Measurements from ENCODE around the gene FOXL3. TPM values are rescaled to one million over a fixed set of nuclear protein-coding genes. Genes with fewer than 3 reads are reported as not detected.
A peak's percentile ranks its signal among the peaks of the same experiment; 100 is the strongest.
"Not testable (repeated sequence)": the region's sequence is repeated elsewhere in the genome, so short reads cannot be mapped to it uniquely, and the experiment has no call there.

FOXL3 gene
- total RNA-seq, 1 donor = not detected

- peak; percentile 7 for DNase-seq (ENCODE audit: low read depth)
- TF ChIP-seq, protein P1, sequence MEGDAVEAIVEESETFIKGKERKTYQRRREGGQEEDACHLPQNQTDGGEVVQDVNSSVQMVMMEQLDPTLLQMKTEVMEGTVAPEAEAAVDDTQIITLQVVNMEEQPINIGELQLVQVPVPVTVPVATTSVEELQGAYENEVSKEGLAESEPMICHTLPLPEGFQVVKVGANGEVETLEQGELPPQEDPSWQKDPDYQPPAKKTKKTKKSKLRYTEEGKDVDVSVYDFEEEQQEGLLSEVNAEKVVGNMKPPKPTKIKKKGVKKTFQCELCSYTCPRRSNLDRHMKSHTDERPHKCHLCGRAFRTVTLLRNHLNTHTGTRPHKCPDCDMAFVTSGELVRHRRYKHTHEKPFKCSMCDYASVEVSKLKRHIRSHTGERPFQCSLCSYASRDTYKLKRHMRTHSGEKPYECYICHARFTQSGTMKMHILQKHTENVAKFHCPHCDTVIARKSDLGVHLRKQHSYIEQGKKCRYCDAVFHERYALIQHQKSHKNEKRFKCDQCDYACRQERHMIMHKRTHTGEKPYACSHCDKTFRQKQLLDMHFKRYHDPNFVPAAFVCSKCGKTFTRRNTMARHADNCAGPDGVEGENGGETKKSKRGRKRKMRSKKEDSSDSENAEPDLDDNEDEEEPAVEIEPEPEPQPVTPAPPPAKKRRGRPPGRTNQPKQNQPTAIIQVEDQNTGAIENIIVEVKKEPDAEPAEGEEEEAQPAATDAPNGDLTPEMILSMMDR (IDR thresholded peaks at IDR 0.05; ENCODE audit: insufficient read depth, low read depth, low read length) = no peak
- no peak overlapping the region for H3K4me3 ChIP-seq (ENCODE audit: low read depth, low read length)
Measured at GRCh38 chr7:295155-296154, 5.5 kb downstream of the FOXL3 start.

- DNase-seq (ENCODE audit: low read depth) = no peak
- H3K4me3 ChIP-seq (ENCODE audit: low read depth, low read length) = no peak overlapping the region
- TF ChIP-seq, protein P1 (IDR thresholded peaks at IDR 0.05; ENCODE audit: insufficient read depth, low read depth, low read length) = no peak
Measured at GRCh38 chr7:296373-296945, 6.5 kb downstream of the FOXL3 start.

GRCh38 chr7:297141-297540, 7.2 kb downstream of the FOXL3 start:
- not testable (repeated sequence) for DNase-seq (ENCODE audit: low read depth); H3K4me3 ChIP-seq (ENCODE audit: low read depth, low read length)

- H3K4me3 ChIP-seq (ENCODE audit: low read depth, low read length) = no peak overlapping the region
- TF ChIP-seq, protein P1 (IDR thresholded peaks at IDR 0.05; ENCODE audit: insufficient read depth, low read depth, low read length) = no peak
- DNase-seq (ENCODE audit: low read depth) = no peak
Measured at GRCh38 chr7:297611-298374, 7.8 kb downstream of the FOXL3 start.

DNA sequence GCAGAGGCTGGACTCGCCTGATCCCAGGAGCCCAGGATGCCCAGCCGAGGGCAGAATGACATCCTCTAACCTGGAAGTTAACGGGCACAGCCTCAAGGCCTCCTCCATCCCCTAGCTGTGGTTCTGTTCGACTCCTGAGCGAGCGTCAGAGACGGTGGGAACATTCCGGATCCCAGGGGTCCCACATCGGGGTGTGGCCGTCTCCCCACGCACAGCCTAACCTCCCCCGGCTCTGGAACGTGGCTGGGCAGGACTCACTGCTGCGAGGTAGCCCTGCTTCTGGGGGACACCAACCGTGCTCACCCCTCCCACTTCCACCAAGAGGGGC, 8.4 kb downstream of the FOXL3 start:
- TF ChIP-seq, protein P1 (IDR thresholded peaks at IDR 0.05; ENCODE audit: insufficient read depth, low read depth, low read length) = no peak
- no peak for DNase-seq (ENCODE audit: low read depth)
- H3K4me3 ChIP-seq (ENCODE audit: low read depth, low read length) = no peak overlapping the region

- H3K4me3 ChIP-seq (ENCODE audit: low read depth, low read length) = no peak overlapping the region
- no peak for DNase-seq (ENCODE audit: low read depth)
- TF ChIP-seq, protein P1 (IDR thresholded peaks at IDR 0.05; ENCODE audit: insufficient read depth, low read depth, low read length) = no peak
Measured at GRCh38 chr7:298743-299142, 8.8 kb downstream of the FOXL3 start.

DNA sequence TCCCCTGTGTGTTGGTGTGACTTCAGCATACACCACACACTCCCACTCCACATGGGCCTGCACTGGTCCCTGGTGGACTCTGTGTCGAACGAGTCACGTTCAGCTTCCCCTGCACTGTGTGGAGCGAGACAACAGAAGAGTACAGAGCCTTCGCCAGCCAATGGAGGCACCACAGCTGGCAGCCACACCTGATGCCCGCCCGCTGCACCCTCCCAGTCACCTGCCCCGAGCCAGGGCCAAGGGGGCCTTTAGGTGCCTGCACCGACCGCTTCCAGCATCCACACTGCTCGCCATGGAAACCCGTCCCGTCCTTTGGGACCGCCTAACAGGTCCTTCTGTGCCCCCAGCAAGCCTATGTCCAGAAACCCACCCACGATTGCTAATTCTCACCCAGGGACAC, 9.2 kb downstream of the FOXL3 start:
- H3K4me3 ChIP-seq (ENCODE audit: low read depth, low read length) = no peak overlapping the region
- TF ChIP-seq, protein P1 (IDR thresholded peaks at IDR 0.05; ENCODE audit: insufficient read depth, low read depth, low read length) = no peak
- DNase-seq (ENCODE audit: low read depth) = no peak

Data from fibroblast of villous mesenchyme (primary cell).